Measurements from ENCODE around the gene NNMT. TPM values are rescaled to one million over a fixed set of nuclear protein-coding genes. Genes with fewer than 3 reads are reported as not detected.

The NNMT gene
- total RNA-seq, 4 donors from 2014 or later = 157 to 968 (median 541) TPM

DNA sequence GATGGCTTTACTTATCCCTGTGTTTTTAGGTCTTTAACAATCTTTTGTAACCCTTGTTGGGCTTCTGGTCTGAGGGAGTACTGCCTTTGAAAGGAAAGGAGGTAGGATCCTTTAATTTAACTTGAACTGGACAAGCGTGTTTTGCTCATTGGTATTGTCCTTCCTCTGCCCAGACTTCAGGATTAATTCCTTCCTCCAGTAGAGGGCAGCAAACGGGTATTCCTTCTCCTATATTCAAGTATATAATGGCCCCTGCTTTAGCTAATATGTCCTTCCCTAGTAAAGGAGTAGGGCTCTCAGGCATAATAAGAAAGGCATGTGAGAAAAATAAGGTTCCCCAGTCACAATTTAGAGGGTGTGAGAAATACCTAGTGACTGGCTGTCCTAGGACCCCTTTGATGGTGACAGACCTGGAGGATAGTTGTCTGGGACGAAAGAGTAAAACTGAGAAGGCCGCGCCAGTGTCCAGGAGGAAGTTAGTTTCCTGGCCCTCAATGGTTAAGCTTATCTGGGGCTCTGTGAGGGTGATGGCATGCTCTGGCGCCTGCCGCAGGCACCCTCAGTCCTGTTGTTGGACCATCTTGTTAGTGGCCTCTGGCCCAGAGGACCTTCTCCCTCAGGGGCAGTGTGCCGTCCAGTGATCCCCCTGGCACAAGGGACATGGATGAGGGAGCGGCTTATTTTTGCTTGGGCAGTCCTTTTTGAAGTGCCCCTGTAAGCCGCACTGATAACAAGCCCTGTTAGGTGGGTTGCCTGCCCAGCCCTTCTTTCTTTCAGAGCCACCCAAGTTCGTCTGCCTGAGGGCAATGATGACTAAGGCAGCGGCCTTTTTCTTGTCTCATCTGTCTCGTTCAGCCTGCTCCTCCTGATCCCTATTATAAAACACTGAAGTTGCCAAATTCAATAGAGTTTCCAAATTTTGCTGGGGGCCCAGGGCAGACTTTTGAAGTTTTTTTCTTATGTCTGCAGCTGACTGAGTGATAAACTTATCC is 52.3 kb downstream of the NNMT start:
- Histone ChIP-seq H3K36me3 (no peaks in the 10 kb centered on the region), H3K4me1 (no peaks in the 10 kb centered on the region), H3K9me3 (no peaks in the 10 kb centered on the region), H3K27me3 (no peaks in the 10 kb centered on the region), H3K4me3 (no peak overlapping the region), H3K27ac (no peak overlapping the region)
- TF ChIP-seq, protein P1, sequence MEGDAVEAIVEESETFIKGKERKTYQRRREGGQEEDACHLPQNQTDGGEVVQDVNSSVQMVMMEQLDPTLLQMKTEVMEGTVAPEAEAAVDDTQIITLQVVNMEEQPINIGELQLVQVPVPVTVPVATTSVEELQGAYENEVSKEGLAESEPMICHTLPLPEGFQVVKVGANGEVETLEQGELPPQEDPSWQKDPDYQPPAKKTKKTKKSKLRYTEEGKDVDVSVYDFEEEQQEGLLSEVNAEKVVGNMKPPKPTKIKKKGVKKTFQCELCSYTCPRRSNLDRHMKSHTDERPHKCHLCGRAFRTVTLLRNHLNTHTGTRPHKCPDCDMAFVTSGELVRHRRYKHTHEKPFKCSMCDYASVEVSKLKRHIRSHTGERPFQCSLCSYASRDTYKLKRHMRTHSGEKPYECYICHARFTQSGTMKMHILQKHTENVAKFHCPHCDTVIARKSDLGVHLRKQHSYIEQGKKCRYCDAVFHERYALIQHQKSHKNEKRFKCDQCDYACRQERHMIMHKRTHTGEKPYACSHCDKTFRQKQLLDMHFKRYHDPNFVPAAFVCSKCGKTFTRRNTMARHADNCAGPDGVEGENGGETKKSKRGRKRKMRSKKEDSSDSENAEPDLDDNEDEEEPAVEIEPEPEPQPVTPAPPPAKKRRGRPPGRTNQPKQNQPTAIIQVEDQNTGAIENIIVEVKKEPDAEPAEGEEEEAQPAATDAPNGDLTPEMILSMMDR (IDR thresholded peaks at IDR 0.05 in 4 of 5, conservative IDR thresholded peaks at IDR 0.05 in 1 of 5) = peak; percentile 20 to 51 (median 47)
- no peak for TF ChIP-seq POLR2A (IDR thresholded peaks at IDR 0.05)
- intact Hi-C loops (cut with DNase I; ENCODE audit: low total_unique reads) (loop anchor here (2.0 to 10.0 kb wide), 3 partner anchors 49 to 256 kb away; partner anchors contain the start of gene REXO2), in situ Hi-C loops (cut with MboI; ENCODE audit: low sequenced_read_pairs in 4 of 4) (loop anchor here (10.0 to 25.0 kb wide), 4 partner anchors 86 to 416 kb away; partner anchors contain the start of gene REXO2 (in 1 of the 4))
- DNase-seq (no peak), ATAC-seq (peak in 1 of 2 donors; percentile 74)

DNA sequence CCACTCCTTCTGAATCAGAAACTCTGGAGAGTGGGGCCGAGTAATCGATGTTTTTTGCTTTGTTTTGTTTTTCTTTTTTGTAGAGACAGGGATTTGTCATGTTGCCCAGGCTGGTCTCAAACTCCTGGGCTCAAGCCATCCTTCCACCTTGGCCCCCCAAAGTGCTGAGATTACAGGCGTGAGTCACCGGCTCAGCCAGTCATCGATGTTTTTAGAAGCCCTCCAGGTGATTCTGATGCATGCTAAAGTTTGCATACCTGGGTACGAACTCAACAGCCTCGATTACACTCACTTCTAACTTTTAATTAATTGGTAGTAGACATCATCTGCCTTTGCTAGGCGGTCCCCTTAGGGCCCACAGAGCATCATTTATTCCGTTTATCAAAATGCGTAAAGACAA is 53.8 kb downstream of the NNMT start:
- in situ Hi-C loops (cut with MboI; ENCODE audit: low sequenced_read_pairs in 4 of 4) = no loop called here
- DNase-seq (no peak), ATAC-seq (no peak)
- no peaks in the 10 kb centered on the region for H3K36me3 ChIP-seq
- H3K9me3 ChIP-seq = no peaks in the 10 kb centered on the region
- TF ChIP-seq, protein P1 (IDR thresholded peaks at IDR 0.05 in 4 of 5, conservative IDR thresholded peaks at IDR 0.05 in 1 of 5) = no peak
- no peak for TF ChIP-seq POLR2A (IDR thresholded peaks at IDR 0.05)
- intact Hi-C loops (cut with DNase I; ENCODE audit: low total_unique reads) = no loop called here
- H3K4me3 ChIP-seq = no peak overlapping the region
- H3K4me1 ChIP-seq = no peaks in the 10 kb centered on the region
- no peaks in the 10 kb centered on the region for H3K27me3 ChIP-seq
- no peak overlapping the region for H3K27ac ChIP-seq

DNA sequence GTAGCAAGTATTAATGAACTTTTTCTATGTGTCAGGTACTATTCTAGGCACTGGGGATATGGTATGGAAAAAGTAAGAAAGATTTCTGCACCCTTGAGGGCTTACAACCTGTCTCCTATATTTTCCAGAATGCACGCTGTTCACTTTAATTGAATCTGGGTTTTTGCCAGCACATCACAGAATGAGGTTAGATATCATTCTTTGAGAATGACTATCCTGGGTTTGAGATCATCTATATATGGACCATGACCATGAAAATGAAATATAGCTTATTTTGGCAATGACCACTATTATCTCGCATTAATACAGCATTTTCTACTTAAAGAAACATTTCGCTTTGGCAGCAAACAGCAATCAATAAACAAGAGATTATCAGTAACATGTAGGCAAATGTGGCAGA is 57.2 kb downstream of the NNMT start:
- no peaks in the 10 kb centered on the region for H3K4me1 ChIP-seq
- no peak overlapping the region for H3K4me3 ChIP-seq
- H3K27ac ChIP-seq = no peak overlapping the region
- H3K9me3 ChIP-seq = no peaks in the 10 kb centered on the region
- ATAC-seq (no peak), DNase-seq (no peak)
- no peak for TF ChIP-seq POLR2A (IDR thresholded peaks at IDR 0.05)
- TF ChIP-seq, protein P1 (IDR thresholded peaks at IDR 0.05 in 4 of 5, conservative IDR thresholded peaks at IDR 0.05 in 1 of 5) = no peak
- in situ Hi-C loops (cut with MboI; ENCODE audit: low sequenced_read_pairs in 4 of 4) = no loop called here
- intact Hi-C loops (cut with DNase I; ENCODE audit: low total_unique reads) = no loop called here
- no peaks in the 10 kb centered on the region for H3K27me3 ChIP-seq
- no peaks in the 10 kb centered on the region for H3K36me3 ChIP-seq

DNA sequence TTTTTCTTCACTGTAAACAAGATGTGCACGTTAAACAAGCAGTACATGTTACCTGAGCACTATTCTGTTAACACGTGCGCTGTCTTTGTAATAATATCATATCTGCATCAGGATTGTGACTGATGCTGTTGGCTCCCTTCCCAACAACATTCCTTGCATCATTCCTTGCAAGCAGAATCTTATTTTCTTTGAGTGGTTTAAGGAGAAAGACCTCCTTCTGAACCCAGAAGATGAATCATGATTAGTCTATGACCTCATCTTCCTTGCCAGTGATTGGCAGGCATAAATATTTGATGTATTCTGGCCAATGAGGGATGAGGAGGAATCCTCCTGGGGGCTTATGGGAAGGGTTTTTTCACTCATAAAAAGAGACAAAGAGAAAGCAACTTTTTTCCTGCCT is 57.9 kb downstream of the NNMT start:
- Histone ChIP-seq H3K4me3 (no peak overlapping the region), H3K36me3 (no peaks in the 10 kb centered on the region), H3K9me3 (no peaks in the 10 kb centered on the region), H3K27ac (no peak overlapping the region), H3K4me1 (no peaks in the 10 kb centered on the region), H3K27me3 (no peaks in the 10 kb centered on the region)
- in situ Hi-C loops (cut with MboI; ENCODE audit: low sequenced_read_pairs in 4 of 4) = no loop called here
- ATAC-seq = no peak
- no peak for TF ChIP-seq POLR2A (IDR thresholded peaks at IDR 0.05)
- TF ChIP-seq, protein P1 (IDR thresholded peaks at IDR 0.05 in 4 of 5, conservative IDR thresholded peaks at IDR 0.05 in 1 of 5) = no peak
- intact Hi-C loops (cut with DNase I; ENCODE audit: low total_unique reads) = no loop called here
- no peak for DNase-seq

All from gastrocnemius medialis (tissue), 4 donors.